Measurements from ENCODE around the gene PCNX2. TPM values are rescaled to one million over a fixed set of nuclear protein-coding genes. Genes with fewer than 3 reads are reported as not detected.

Gene PCNX2
- total RNA-seq, 1 donor: 56.8 TPM

DNA sequence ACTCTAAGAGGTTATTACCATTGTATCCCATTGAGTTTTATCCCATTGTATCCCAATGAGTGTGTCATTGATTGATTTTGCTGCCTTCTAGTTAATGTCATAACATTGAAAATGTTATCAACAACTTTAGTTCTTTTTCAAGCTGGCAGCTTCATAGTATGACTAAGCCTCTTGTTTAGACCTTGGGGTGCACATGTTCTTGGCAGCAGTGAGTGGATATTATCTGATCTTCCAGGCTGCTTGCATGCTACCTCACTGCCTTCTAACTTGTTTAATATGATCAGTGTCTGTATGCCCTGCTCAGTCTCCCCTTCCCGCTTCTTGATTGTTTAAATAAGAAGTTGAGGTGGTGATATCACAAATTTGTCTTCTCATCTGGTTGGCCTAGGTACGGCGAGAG is 320.6 kb downstream of the PCNX2 start:
- Histone ChIP-seq H4K20me1 (ENCODE audit: insufficient read depth, low read length) (no peaks in the 10 kb centered on the region), H3K4me2 (ENCODE audit: insufficient read depth, low read length) (no peak overlapping the region), H3K4me3 (ENCODE audit: insufficient read depth, low read length) (no peak overlapping the region), H3K79me2 (ENCODE audit: insufficient read depth, low read length) (no peaks in the 10 kb centered on the region), H3K9me3 (ENCODE audit: low read depth, low read length) (peaks cover 3% of the 10 kb centered on the region), H3K36me3 (ENCODE audit: insufficient read depth, low read length) (peaks cover 13% of the 10 kb centered on the region), H2AFZ (ENCODE audit: low read length) (no peak overlapping the region), H3K27ac (ENCODE audit: low read depth, low read length) (no peak overlapping the region), H3K4me1 (ENCODE audit: insufficient read depth, low read length) (no peaks in the 10 kb centered on the region), H3K27me3 (ENCODE audit: insufficient read depth, low read length) (no peaks in the 10 kb centered on the region)
- TF ChIP-seq, protein P1, sequence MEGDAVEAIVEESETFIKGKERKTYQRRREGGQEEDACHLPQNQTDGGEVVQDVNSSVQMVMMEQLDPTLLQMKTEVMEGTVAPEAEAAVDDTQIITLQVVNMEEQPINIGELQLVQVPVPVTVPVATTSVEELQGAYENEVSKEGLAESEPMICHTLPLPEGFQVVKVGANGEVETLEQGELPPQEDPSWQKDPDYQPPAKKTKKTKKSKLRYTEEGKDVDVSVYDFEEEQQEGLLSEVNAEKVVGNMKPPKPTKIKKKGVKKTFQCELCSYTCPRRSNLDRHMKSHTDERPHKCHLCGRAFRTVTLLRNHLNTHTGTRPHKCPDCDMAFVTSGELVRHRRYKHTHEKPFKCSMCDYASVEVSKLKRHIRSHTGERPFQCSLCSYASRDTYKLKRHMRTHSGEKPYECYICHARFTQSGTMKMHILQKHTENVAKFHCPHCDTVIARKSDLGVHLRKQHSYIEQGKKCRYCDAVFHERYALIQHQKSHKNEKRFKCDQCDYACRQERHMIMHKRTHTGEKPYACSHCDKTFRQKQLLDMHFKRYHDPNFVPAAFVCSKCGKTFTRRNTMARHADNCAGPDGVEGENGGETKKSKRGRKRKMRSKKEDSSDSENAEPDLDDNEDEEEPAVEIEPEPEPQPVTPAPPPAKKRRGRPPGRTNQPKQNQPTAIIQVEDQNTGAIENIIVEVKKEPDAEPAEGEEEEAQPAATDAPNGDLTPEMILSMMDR (IDR thresholded peaks at IDR 0.05; ENCODE audit: extremely low read depth, low read depth, low read length): no peak
- no peak for DNase-seq (ENCODE audit: insufficient read length, low spot score, missing footprints)

DNA sequence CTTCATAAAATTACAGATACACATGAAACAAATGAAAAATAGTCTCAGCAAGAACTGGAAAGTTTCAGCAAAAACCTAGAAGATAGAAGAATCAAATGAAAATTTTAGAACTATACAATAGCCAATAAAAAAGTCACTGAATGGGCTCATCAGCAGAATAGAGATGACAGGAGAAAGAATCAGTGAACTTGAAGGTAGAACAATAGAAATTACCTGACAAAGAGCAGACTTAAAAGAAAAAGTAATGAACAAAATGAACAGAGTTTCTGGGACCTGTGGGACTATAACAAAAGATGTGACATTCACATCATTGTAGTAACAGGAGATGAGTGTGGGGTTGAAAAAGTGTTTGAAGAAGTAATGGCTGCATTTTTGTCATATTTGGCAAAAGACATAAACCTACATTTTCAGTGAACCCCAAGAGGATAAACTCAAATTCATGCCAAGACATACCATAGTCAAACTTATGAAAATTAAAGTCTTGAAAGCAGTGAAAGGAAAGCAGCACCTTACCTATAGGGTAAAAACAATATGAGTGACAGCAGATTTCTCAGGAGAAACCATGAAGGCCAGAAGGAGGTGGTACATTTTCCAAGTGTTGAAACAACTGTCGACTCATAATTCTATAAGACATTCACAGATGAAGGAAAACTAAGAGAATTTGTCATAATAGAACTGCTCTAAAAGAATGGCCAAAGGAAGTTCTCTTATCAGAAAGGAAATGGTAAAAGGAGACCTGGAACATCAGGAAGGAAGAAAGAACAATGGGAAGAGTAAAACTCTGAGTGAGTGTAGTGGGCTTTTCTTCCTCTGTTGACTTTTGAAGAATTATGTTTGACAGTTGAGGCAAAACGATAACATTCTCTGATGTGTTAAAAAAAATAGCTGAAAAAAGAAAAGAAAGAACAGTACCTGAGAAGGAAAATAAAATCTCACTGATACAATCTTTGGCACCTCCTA is 321.6 kb downstream of the PCNX2 start:
- H3K4me1 ChIP-seq (ENCODE audit: insufficient read depth, low read length): no peaks in the 10 kb centered on the region
- no peaks in the 10 kb centered on the region for H4K20me1 ChIP-seq (ENCODE audit: insufficient read depth, low read length)
- H3K4me2 ChIP-seq (ENCODE audit: insufficient read depth, low read length): no peak overlapping the region
- no peaks in the 10 kb centered on the region for H3K79me2 ChIP-seq (ENCODE audit: insufficient read depth, low read length)
- H3K27ac ChIP-seq (ENCODE audit: low read depth, low read length): no peak overlapping the region
- TF ChIP-seq, protein P1 (IDR thresholded peaks at IDR 0.05; ENCODE audit: extremely low read depth, low read depth, low read length): no peak
- no peak overlapping the region for H2AFZ ChIP-seq (ENCODE audit: low read length)
- H3K36me3 ChIP-seq (ENCODE audit: insufficient read depth, low read length): peaks cover 17% of the 10 kb centered on the region
- peaks cover 3% of the 10 kb centered on the region for H3K9me3 ChIP-seq (ENCODE audit: low read depth, low read length)
- no peaks in the 10 kb centered on the region for H3K27me3 ChIP-seq (ENCODE audit: insufficient read depth, low read length)
- DNase-seq (ENCODE audit: insufficient read length, low spot score, missing footprints): no peak
- no peak overlapping the region for H3K4me3 ChIP-seq (ENCODE audit: insufficient read depth, low read length)

DNA sequence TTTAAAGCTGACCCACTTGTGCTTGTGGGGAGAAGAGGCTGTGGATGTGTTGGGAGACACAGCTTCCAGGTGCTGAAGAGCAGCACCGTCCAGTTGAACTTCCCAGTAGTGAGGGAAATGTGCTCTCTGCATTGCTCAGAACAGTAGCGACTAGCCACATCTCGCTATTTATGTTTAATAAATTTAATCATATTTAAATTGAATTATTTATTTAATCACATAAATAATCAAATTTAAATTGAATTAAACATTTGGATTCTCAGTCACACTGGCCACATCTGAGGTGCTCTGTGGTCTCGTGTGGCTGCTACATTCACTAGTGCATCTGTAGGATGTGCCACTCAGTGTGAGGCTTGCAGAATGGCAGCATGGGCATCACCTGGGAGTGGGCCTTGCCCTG is 325.0 kb downstream of the PCNX2 start:
- no peaks in the 10 kb centered on the region for H4K20me1 ChIP-seq (ENCODE audit: insufficient read depth, low read length)
- H3K9me3 ChIP-seq (ENCODE audit: low read depth, low read length): peaks cover 3% of the 10 kb centered on the region
- no peaks in the 10 kb centered on the region for H3K4me1 ChIP-seq (ENCODE audit: insufficient read depth, low read length)
- H2AFZ ChIP-seq (ENCODE audit: low read length): no peak overlapping the region
- no peak overlapping the region for H3K4me3 ChIP-seq (ENCODE audit: insufficient read depth, low read length)
- DNase-seq (ENCODE audit: insufficient read length, low spot score, missing footprints): no peak
- no peak overlapping the region for H3K27ac ChIP-seq (ENCODE audit: low read depth, low read length)
- peaks cover 24% of the 10 kb centered on the region for H3K36me3 ChIP-seq (ENCODE audit: insufficient read depth, low read length)
- no peaks in the 10 kb centered on the region for H3K27me3 ChIP-seq (ENCODE audit: insufficient read depth, low read length)
- H3K4me2 ChIP-seq (ENCODE audit: insufficient read depth, low read length): no peak overlapping the region
- no peaks in the 10 kb centered on the region for H3K79me2 ChIP-seq (ENCODE audit: insufficient read depth, low read length)
- TF ChIP-seq, protein P1 (IDR thresholded peaks at IDR 0.05; ENCODE audit: extremely low read depth, low read depth, low read length): no peak

DNA sequence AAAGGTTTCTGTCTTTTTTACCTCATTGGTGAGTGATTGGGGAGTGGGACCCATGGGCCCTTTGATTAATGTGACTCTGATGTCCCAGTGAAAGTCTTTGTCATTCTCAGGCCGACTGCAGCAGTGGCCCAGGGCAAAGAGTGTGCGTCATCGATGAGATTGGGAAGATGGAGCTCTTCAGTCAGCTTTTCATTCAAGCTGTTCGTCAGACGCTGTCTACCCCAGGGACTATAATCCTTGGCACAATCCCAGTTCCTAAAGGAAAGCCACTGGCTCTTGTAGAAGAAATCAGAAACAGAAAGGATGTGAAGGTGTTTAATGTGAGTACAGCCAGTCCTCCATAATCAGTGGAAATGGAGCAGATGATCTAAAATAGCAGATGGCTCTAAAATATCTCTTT is 325.7 kb downstream of the PCNX2 start:
- TF ChIP-seq, protein P1 (IDR thresholded peaks at IDR 0.05; ENCODE audit: extremely low read depth, low read depth, low read length): no peak
- no peaks in the 10 kb centered on the region for H3K4me1 ChIP-seq (ENCODE audit: insufficient read depth, low read length)
- peaks cover 24% of the 10 kb centered on the region for H3K36me3 ChIP-seq (ENCODE audit: insufficient read depth, low read length)
- no peak for DNase-seq (ENCODE audit: insufficient read length, low spot score, missing footprints)
- peaks cover 3% of the 10 kb centered on the region for H3K9me3 ChIP-seq (ENCODE audit: low read depth, low read length)
- H4K20me1 ChIP-seq (ENCODE audit: insufficient read depth, low read length): no peaks in the 10 kb centered on the region
- no peak overlapping the region for H2AFZ ChIP-seq (ENCODE audit: low read length)
- no peaks in the 10 kb centered on the region for H3K79me2 ChIP-seq (ENCODE audit: insufficient read depth, low read length)
- no peak overlapping the region for H3K4me3 ChIP-seq (ENCODE audit: insufficient read depth, low read length)
- no peak overlapping the region for H3K27ac ChIP-seq (ENCODE audit: low read depth, low read length)
- no peaks in the 10 kb centered on the region for H3K27me3 ChIP-seq (ENCODE audit: insufficient read depth, low read length)
- no peak overlapping the region for H3K4me2 ChIP-seq (ENCODE audit: insufficient read depth, low read length)
